WTC11 (cell line): ENCODE data around the gene MAP7D1.

Source experiments
- CBFB ChIP-seq: sonication (generic); formaldehyde crosslinking; IDR thresholded peaks from 2 replicates; pipeline ENCODE4 v1.8.1; 2022; ENCODE audit warnings: mild to moderate bottlenecking, low read depth, missing genetic modification reagents
- NR1H2 ChIP-seq: sonication (generic); formaldehyde crosslinking; IDR thresholded peaks from 2 replicates; pipeline ENCODE4 v1.9.0; 2021; ENCODE audit warnings: mild to moderate bottlenecking, moderate library complexity, missing genetic modification reagents
- TF ChIP-seq, protein P1 (sequence below): sonication (generic); formaldehyde crosslinking; IDR thresholded peaks from 2 replicates; pipeline ENCODE4 v1.8.1; 2023; ENCODE audit warnings: mild to moderate bottlenecking, moderate library complexity, missing genetic modification reagents
- TF ChIP-seq, protein P2 (sequence below): fragments of 200-600 bp; IDR thresholded peaks from 2 replicates; pipeline ENCODE4 v1.8.0; 2022; ENCODE audit warnings: antibody characterized with exemption
- TF ChIP-seq, protein P3 (sequence below): sonication (generic); formaldehyde crosslinking; IDR thresholded peaks from 2 replicates; pipeline ENCODE4 v1.8.1; 2023; ENCODE audit warnings: mild to moderate bottlenecking, missing genetic modification reagents
- TF ChIP-seq, protein P4 (sequence below): sonication (generic); formaldehyde crosslinking; IDR thresholded peaks from 2 replicates; pipeline ENCODE4 v1.8.1; 2022; ENCODE audit warnings: low read depth, mild to moderate bottlenecking, moderate library complexity, missing genetic modification reagents, borderline replicate concordance
- TF ChIP-seq, protein P5 (sequence below): sonication (generic); formaldehyde crosslinking; IDR thresholded peaks from 2 replicates; pipeline ENCODE4 v1.8.1; 2022; ENCODE audit warnings: mild to moderate bottlenecking, moderate library complexity, missing genetic modification reagents
- TF ChIP-seq, protein P6 (sequence below): sonication (generic); formaldehyde crosslinking; conservative IDR thresholded peaks from 2 replicates; pipeline ENCODE4 v1.8.1; 2022; ENCODE audit warnings: mild to moderate bottlenecking, missing genetic modification reagents
- TF ChIP-seq, protein P7 (sequence below): sonication (generic); formaldehyde crosslinking; IDR thresholded peaks from 2 replicates; pipeline ENCODE4 v1.8.1; 2023; ENCODE audit warnings: mild to moderate bottlenecking, missing genetic modification reagents, moderate library complexity
- TF ChIP-seq, protein P8 (sequence below): sonication (generic); formaldehyde crosslinking; IDR thresholded peaks from 2 replicates; pipeline ENCODE4 v1.8.1; 2022; ENCODE audit warnings: low read depth, missing genetic modification reagents, borderline replicate concordance
- TF ChIP-seq, protein P9 (sequence below): sonication (generic); formaldehyde crosslinking; IDR thresholded peaks from 2 replicates; pipeline ENCODE4 v1.8.0; 2022; ENCODE audit warnings: mild to moderate bottlenecking, missing genetic modification reagents

DNA sequence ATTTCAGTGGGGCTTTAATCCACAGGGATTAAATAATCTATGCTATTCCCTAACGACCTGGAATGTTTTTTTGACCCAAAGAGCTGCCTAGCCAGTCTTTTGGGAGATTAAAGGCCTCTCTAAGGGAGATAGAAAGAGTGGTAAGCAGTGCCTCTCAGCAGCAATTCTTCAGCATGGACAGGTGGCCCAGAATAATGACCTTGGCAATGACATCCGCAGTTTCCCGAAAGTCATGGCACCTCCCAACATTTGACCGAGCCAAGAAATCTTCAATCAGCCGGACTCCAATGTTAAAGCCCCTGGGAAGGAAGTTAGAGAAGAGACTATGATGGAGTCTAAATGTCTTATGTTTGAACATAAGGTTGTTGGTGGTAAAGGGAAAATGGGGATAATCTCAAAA, 16.4 kb upstream of the MAP7D1 start:
- TF ChIP-seq NR1H2 (CRISPR knock-in tag) = no peak
- TF ChIP-seq, protein P1, sequence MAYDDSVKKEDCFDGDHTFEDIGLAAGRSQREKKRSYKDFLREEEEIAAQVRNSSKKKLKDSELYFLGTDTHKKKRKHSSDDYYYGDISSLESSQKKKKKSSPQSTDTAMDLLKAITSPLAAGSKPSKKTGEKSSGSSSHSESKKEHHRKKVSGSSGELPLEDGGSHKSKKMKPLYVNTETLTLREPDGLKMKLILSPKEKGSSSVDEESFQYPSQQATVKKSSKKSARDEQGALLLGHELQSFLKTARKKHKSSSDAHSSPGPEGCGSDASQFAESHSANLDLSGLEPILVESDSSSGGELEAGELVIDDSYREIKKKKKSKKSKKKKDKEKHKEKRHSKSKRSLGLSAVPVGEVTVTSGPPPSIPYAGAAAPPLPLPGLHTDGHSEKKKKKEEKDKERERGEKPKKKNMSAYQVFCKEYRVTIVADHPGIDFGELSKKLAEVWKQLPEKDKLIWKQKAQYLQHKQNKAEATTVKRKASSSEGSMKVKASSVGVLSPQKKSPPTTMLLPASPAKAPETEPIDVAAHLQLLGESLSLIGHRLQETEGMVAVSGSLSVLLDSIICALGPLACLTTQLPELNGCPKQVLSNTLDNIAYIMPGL (CRISPR knock-in tag) = no peak
- TF ChIP-seq, protein P2, sequence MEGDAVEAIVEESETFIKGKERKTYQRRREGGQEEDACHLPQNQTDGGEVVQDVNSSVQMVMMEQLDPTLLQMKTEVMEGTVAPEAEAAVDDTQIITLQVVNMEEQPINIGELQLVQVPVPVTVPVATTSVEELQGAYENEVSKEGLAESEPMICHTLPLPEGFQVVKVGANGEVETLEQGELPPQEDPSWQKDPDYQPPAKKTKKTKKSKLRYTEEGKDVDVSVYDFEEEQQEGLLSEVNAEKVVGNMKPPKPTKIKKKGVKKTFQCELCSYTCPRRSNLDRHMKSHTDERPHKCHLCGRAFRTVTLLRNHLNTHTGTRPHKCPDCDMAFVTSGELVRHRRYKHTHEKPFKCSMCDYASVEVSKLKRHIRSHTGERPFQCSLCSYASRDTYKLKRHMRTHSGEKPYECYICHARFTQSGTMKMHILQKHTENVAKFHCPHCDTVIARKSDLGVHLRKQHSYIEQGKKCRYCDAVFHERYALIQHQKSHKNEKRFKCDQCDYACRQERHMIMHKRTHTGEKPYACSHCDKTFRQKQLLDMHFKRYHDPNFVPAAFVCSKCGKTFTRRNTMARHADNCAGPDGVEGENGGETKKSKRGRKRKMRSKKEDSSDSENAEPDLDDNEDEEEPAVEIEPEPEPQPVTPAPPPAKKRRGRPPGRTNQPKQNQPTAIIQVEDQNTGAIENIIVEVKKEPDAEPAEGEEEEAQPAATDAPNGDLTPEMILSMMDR = no peak
- TF ChIP-seq, protein P3, sequence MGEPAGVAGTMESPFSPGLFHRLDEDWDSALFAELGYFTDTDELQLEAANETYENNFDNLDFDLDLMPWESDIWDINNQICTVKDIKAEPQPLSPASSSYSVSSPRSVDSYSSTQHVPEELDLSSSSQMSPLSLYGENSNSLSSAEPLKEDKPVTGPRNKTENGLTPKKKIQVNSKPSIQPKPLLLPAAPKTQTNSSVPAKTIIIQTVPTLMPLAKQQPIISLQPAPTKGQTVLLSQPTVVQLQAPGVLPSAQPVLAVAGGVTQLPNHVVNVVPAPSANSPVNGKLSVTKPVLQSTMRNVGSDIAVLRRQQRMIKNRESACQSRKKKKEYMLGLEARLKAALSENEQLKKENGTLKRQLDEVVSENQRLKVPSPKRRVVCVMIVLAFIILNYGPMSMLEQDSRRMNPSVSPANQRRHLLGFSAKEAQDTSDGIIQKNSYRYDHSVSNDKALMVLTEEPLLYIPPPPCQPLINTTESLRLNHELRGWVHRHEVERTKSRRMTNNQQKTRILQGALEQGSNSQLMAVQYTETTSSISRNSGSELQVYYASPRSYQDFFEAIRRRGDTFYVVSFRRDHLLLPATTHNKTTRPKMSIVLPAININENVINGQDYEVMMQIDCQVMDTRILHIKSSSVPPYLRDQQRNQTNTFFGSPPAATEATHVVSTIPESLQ (CRISPR knock-in tag) = no peak
- TF ChIP-seq, protein P4, sequence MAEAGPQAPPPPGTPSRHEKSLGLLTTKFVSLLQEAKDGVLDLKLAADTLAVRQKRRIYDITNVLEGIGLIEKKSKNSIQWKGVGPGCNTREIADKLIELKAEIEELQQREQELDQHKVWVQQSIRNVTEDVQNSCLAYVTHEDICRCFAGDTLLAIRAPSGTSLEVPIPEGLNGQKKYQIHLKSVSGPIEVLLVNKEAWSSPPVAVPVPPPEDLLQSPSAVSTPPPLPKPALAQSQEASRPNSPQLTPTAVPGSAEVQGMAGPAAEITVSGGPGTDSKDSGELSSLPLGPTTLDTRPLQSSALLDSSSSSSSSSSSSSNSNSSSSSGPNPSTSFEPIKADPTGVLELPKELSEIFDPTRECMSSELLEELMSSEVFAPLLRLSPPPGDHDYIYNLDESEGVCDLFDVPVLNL (CRISPR knock-in tag) = no peak
- TF ChIP-seq, protein P5, sequence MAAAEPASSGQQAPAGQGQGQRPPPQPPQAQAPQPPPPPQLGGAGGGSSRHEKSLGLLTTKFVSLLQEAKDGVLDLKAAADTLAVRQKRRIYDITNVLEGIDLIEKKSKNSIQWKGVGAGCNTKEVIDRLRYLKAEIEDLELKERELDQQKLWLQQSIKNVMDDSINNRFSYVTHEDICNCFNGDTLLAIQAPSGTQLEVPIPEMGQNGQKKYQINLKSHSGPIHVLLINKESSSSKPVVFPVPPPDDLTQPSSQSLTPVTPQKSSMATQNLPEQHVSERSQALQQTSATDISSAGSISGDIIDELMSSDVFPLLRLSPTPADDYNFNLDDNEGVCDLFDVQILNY (CRISPR knock-in tag) = no peak
- TF ChIP-seq, protein P6, sequence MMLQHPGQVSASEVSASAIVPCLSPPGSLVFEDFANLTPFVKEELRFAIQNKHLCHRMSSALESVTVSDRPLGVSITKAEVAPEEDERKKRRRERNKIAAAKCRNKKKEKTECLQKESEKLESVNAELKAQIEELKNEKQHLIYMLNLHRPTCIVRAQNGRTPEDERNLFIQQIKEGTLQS (CRISPR knock-in tag) = no peak
- no peak for TF ChIP-seq CBFB (CRISPR knock-in tag)
- TF ChIP-seq, protein P7, sequence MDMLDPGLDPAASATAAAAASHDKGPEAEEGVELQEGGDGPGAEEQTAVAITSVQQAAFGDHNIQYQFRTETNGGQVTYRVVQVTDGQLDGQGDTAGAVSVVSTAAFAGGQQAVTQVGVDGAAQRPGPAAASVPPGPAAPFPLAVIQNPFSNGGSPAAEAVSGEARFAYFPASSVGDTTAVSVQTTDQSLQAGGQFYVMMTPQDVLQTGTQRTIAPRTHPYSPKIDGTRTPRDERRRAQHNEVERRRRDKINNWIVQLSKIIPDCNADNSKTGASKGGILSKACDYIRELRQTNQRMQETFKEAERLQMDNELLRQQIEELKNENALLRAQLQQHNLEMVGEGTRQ (CRISPR knock-in tag) = no peak
- TF ChIP-seq, protein P8, sequence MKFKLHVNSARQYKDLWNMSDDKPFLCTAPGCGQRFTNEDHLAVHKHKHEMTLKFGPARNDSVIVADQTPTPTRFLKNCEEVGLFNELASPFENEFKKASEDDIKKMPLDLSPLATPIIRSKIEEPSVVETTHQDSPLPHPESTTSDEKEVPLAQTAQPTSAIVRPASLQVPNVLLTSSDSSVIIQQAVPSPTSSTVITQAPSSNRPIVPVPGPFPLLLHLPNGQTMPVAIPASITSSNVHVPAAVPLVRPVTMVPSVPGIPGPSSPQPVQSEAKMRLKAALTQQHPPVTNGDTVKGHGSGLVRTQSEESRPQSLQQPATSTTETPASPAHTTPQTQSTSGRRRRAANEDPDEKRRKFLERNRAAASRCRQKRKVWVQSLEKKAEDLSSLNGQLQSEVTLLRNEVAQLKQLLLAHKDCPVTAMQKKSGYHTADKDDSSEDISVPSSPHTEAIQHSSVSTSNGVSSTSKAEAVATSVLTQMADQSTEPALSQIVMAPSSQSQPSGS = no peak
- TF ChIP-seq, protein P9, sequence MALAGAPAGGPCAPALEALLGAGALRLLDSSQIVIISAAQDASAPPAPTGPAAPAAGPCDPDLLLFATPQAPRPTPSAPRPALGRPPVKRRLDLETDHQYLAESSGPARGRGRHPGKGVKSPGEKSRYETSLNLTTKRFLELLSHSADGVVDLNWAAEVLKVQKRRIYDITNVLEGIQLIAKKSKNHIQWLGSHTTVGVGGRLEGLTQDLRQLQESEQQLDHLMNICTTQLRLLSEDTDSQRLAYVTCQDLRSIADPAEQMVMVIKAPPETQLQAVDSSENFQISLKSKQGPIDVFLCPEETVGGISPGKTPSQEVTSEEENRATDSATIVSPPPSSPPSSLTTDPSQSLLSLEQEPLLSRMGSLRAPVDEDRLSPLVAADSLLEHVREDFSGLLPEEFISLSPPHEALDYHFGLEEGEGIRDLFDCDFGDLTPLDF (CRISPR knock-in tag) = no peak
